Pulmonary artery endothelial cell (primary cell): ENCODE data around the gene EBP. TPM values are rescaled to one million over a fixed set of nuclear protein-coding genes. Genes with fewer than 3 reads are reported as not detected.
A peak's percentile ranks its signal among the peaks of the same experiment; 100 is the strongest.

Experiments
- DNase-seq: peaks from one replicate; pipeline ENCODE4 v3.0.0-alpha.2; 2011; ENCODE audit warnings: low read depth, low spot score
- total RNA-seq: library from RNA; depleted of rRNA; stranded (reverse); fragments of >200 nt; gene quantifications from 2 replicates; pipeline ENCODE4 v1.2.3, GENCODE V29; 2014

Gene EBP
- total RNA-seq, 1 donor from 2014 or later, result 142 TPM

DNA sequence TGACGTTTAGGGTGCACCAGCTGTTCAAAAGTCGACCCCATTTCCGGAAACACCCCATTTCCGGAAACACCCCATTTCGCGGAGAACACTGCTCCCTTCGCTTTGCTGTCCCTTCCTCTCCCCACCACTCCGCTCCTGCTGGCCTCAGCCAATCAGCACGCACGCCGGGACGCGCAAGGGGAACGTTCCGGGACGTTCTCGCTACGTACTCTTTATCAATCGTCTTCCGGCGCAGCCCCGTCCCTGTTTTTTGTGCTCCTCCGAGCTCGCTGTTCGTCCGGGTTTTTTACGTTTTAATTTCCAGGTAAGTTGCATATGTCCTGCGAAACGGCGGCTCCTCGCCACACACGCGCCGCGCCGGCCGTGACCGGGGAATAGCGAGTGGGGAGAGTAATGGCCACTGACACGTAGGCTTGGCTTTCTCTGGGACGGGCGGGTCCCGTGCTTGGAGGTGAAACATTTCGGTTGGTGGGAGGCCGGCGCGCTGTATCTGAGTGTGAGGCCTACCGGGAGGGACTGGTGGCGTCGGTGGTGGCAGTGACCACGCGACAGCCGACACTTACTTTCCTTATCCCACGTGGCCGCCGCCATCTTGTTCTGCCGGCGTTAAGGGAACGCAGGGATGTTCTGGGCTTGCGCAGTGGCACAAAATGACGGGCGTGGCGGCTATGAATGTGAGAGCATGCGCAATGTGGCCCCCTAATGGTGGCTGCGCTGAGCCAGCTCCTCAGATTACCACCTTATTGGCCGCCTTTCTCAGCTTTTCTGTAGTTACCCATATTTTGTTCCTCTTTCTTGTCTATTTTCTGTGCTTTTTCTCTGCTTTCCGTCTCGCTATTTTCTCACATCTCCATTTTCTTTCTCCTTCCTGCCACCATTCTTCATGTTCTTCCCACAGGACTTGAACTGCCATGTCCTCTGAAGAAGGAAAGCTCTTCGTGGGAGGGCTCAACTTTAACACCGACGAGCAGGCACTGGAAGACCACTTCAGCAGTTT lies 53.0 kb downstream of the EBP start, which contains the start of gene RBM3:
TSS of gene RBM3 (plus strand) at position 215 of the 997 bp plus-strand sequence. CDS start at position 912, 697 bp downstream.
- DNase-seq, result peak; percentile 77

DNA sequence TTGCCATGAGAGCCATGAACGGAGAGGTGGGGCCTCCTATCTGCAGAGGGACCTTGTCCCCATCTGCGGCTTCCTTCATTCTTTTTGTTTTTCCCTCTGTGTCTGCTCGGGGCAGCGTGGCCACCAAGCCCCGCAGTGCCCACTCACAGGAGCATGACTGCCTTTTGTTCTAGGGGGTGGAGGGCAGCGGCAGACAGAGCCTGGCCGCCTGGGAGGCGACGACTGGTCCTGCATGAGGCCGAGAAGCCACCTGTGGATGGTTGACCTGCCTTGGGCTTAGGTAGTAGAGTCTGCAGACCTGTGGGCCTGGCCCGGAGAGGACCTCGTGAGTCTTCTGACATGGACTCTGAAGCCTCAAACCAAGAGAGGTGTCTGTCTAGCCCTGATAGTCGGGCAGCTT lies 54.0 kb downstream of the EBP start:
- DNase-seq, result no peak

DNA sequence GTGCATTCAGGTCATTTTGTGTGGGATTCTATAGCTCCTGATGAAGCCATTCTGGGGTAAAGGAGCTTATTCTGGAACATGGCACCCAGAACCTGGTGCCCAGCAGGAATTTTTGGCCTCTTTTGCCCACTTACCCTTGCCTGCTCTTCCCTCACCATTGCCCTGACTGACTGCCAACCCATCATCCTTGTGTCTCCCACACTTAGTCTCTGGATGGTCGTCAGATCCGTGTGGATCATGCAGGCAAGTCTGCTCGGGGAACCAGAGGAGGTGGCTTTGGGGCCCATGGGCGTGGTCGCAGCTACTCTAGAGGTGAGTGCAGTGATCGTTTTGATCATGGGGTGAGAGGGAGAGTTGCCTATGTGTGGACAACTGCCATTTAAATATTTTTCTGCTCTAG lies 54.5 kb downstream of the EBP start:
- no peak for DNase-seq

Other genes starting within 250 kb of the EBP start
- gene SSX3, start 165.1 kb upstream of the EBP start, total RNA-seq, result not detected in 2 replicates
- gene SSX4, start 138.3 kb upstream of the EBP start, total RNA-seq, result not detected in 2 replicates
- not detected in 2 replicates for gene SSX4B, start 109.8 kb upstream of the EBP start, total RNA-seq
- 54.8 and 88.9 TPM in 2 replicates for gene SLC38A5, start 51.5 kb upstream of the EBP start, total RNA-seq
- gene FTSJ1, start 45.6 kb upstream of the EBP start, total RNA-seq, result 60.7 and 65.4 TPM in 2 replicates
- gene PORCN, start 12.8 kb upstream of the EBP start, total RNA-seq, result 5.5 and 10.8 TPM in 2 replicates
- gene TBC1D25, start 17.9 kb downstream of the EBP start, total RNA-seq, result 6.5 and 6.9 TPM in 2 replicates
- gene RBM3, start 52.7 kb downstream of the EBP start, total RNA-seq, result 130 and 634 TPM in 2 replicates
- gene WDR13, start 75.7 kb downstream of the EBP start, total RNA-seq, result 137 and 223 TPM in 2 replicates
- gene WAS, start 162.0 kb downstream of the EBP start, total RNA-seq, result not detected in 2 replicates
- gene SUV39H1, start 174.9 kb downstream of the EBP start, total RNA-seq, result 8.0 and 12.2 TPM in 2 replicates
- not detected in 2 replicates for gene GLOD5, start 239.9 kb downstream of the EBP start, total RNA-seq